Measurements from ENCODE around the gene MACROD2. TPM values are rescaled to one million over a fixed set of nuclear protein-coding genes. Genes with fewer than 3 reads are reported as not detected.

The MACROD2 gene
- total and polyA plus RNA-seq, 4 donors: 0.66 to 10.5 (median 3.3) TPM

DNA sequence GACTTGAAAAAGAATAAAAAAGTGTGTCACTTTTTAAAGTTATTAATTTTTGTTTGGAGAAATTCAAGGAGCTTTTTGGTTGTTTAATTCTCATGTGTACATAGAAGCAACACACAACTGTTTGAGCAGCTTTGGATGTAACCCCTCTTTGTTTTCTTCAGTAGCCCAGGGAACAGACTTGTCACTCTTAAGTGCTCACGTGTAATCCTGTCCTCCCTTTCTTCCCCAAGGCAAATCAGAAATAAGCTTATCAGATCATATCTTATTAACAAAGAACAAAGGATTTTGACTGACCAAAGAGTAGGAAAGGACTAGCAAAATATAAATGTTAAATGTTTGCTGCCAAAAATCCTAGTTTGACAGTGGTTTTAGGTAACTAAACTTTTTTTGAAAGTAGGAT, 349.4 kb downstream of the MACROD2 start:
- H3K36me3 ChIP-seq (ENCODE audit: control insufficient read depth in 4 of 4, insufficient read depth in 3 of 4, low read depth in 1 of 4, low read length in 3 of 4): no peaks in the 10 kb centered on the region
- no peaks in the 10 kb centered on the region for H3K27me3 ChIP-seq (ENCODE audit: control insufficient read depth in 4 of 4, insufficient read depth in 4 of 4, low read length in 3 of 4)
- WGBS: 33% methylated on average over 1 of the region's 1 CpG
- H3K4me1 ChIP-seq (ENCODE audit: control insufficient read depth in 4 of 4, insufficient read depth in 4 of 4, low read length in 3 of 4): peaks cover 3 to 19% (median 14%) of the 10 kb centered on the region in 4 donors
- H3K4me3 ChIP-seq (ENCODE audit: low read depth in 1 of 3, low read length in 3 of 3): no peak overlapping the region
- TF ChIP-seq, protein P1, sequence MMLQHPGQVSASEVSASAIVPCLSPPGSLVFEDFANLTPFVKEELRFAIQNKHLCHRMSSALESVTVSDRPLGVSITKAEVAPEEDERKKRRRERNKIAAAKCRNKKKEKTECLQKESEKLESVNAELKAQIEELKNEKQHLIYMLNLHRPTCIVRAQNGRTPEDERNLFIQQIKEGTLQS (IDR thresholded peaks at IDR 0.05): no peak
- TF ChIP-seq, protein P2, sequence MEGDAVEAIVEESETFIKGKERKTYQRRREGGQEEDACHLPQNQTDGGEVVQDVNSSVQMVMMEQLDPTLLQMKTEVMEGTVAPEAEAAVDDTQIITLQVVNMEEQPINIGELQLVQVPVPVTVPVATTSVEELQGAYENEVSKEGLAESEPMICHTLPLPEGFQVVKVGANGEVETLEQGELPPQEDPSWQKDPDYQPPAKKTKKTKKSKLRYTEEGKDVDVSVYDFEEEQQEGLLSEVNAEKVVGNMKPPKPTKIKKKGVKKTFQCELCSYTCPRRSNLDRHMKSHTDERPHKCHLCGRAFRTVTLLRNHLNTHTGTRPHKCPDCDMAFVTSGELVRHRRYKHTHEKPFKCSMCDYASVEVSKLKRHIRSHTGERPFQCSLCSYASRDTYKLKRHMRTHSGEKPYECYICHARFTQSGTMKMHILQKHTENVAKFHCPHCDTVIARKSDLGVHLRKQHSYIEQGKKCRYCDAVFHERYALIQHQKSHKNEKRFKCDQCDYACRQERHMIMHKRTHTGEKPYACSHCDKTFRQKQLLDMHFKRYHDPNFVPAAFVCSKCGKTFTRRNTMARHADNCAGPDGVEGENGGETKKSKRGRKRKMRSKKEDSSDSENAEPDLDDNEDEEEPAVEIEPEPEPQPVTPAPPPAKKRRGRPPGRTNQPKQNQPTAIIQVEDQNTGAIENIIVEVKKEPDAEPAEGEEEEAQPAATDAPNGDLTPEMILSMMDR (IDR thresholded peaks at IDR 0.05; ENCODE audit: low read depth, low read length, missing input control): no peak
- no peak for TF ChIP-seq JUND (IDR thresholded peaks at IDR 0.05)
- no peak for DNase-seq (ENCODE audit: low spot score)
- H3K9me3 ChIP-seq (ENCODE audit: control insufficient read depth in 4 of 4, low read length in 3 of 4): no peaks in the 10 kb centered on the region
- no peak overlapping the region for H3K9ac ChIP-seq (ENCODE audit: low read depth in 1 of 2, low read length in 2 of 2)
- no peak overlapping the region for H3K27ac ChIP-seq (ENCODE audit: low read depth in 1 of 2, low read length in 2 of 2)

DNA sequence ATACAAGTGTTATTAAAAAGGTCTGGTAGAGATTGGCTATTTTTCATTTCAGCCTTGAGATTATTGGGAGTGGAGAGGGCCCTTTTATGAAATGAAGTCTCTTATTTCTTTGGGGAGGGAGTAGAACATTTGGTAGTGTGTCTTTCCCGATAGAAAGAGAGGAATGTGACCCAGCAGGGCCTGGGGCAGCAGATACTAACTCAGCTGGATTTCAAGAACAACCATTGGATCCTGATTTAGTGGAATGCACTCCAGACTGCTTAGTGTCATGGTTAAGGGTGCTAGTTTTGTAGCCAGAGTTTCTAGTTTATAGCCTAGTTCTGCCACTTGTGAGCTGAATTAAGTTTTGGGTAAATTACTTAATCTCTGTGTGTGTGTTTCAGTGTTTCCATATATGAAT, 360.5 kb downstream of the MACROD2 start:
- WGBS: 80% methylated on average over 1 of the region's 1 CpG
- H3K9ac ChIP-seq (ENCODE audit: low read depth in 1 of 2, low read length in 2 of 2): no peak overlapping the region
- TF ChIP-seq, protein P3, sequence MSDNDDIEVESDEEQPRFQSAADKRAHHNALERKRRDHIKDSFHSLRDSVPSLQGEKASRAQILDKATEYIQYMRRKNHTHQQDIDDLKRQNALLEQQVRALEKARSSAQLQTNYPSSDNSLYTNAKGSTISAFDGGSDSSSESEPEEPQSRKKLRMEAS (IDR thresholded peaks at IDR 0.05): no peak
- TF ChIP-seq FOXA2 (IDR thresholded peaks at IDR 0.05) (no peak), SP1 (IDR thresholded peaks at IDR 0.05) (no peak), GABPA (IDR thresholded peaks at IDR 0.05 in 1 of 2, conservative IDR thresholded peaks at IDR 0.05 in 1 of 2) (no peak), HNF4A (conservative IDR thresholded peaks at IDR 0.05) (no peak), HNF4G (IDR thresholded peaks at IDR 0.05) (no peak), NR2F2 (IDR thresholded peaks at IDR 0.05) (no peak), YY1 (IDR thresholded peaks at IDR 0.05) (no peak)
- TF ChIP-seq, protein P2 (IDR thresholded peaks at IDR 0.05; ENCODE audit: low read depth, low read length, missing input control): no peak
- TF ChIP-seq, protein P4, sequence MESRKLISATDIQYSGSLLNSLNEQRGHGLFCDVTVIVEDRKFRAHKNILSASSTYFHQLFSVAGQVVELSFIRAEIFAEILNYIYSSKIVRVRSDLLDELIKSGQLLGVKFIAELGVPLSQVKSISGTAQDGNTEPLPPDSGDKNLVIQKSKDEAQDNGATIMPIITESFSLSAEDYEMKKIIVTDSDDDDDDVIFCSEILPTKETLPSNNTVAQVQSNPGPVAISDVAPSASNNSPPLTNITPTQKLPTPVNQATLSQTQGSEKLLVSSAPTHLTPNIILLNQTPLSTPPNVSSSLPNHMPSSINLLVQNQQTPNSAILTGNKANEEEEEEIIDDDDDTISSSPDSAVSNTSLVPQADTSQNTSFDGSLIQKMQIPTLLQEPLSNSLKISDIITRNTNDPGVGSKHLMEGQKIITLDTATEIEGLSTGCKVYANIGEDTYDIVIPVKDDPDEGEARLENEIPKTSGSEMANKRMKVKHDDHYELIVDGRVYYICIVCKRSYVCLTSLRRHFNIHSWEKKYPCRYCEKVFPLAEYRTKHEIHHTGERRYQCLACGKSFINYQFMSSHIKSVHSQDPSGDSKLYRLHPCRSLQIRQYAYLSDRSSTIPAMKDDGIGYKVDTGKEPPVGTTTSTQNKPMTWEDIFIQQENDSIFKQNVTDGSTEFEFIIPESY (IDR thresholded peaks at IDR 0.05): no peak
- H3K4me3 ChIP-seq (ENCODE audit: low read depth in 1 of 3, low read length in 3 of 3): no peak overlapping the region
- H3K27ac ChIP-seq (ENCODE audit: low read depth in 1 of 2, low read length in 2 of 2): no peak overlapping the region
- no peak for DNase-seq (ENCODE audit: low spot score)
- H3K9me3 ChIP-seq (ENCODE audit: control insufficient read depth in 4 of 4, low read length in 3 of 4): no peaks in the 10 kb centered on the region
- peaks cover 0 to 10% (median 4%) of the 10 kb centered on the region in 4 donors for H3K4me1 ChIP-seq (ENCODE audit: control insufficient read depth in 4 of 4, insufficient read depth in 4 of 4, low read length in 3 of 4)
- H3K36me3 ChIP-seq (ENCODE audit: control insufficient read depth in 4 of 4, insufficient read depth in 3 of 4, low read depth in 1 of 4, low read length in 3 of 4): no peaks in the 10 kb centered on the region
- H3K27me3 ChIP-seq (ENCODE audit: control insufficient read depth in 4 of 4, insufficient read depth in 4 of 4, low read length in 3 of 4): no peaks in the 10 kb centered on the region

Measured in liver (tissue), 9 donors.